Measurements from ENCODE around the gene FGD5.

FGD5 gene

GRCh38 chr3:14818804-14819500 is at the start of gene FGD5:
FGD5 (plus strand) TSS chr3:14818962; CDS start chr3:14819072, 110 bp downstream.
- H3K9me3 ChIP-seq (ENCODE audit: insufficient read depth, low read depth, low read length): no peaks in the 10 kb centered on the region
- no peak within 1 kb of the TSS for H3K27ac ChIP-seq (ENCODE audit: low read length)
- H3K36me3 ChIP-seq (ENCODE audit: insufficient read depth, low read depth, low read length): no peaks in the 10 kb centered on the region
- H3K27me3 ChIP-seq (ENCODE audit: insufficient read depth, low read length): no peaks in the 10 kb centered on the region
- H3K9ac ChIP-seq (ENCODE audit: low read depth, low read length): no peak within 1 kb of the TSS
- peaks cover 22% of the 10 kb centered on the region for H3K4me1 ChIP-seq (ENCODE audit: insufficient read depth, low read length)
- H3K4me3 ChIP-seq (ENCODE audit: low read length): no peak within 1 kb of the TSS

- H3K4me1 ChIP-seq (ENCODE audit: insufficient read depth, low read length): peaks cover 14% of the 10 kb centered on the region; the same call in 1 of the 2 replicates
- no peak overlapping the region for H3K27ac ChIP-seq (ENCODE audit: low read length)
- no peaks in the 10 kb centered on the region for H3K9me3 ChIP-seq (ENCODE audit: insufficient read depth, low read depth, low read length)
- H3K27me3 ChIP-seq (ENCODE audit: insufficient read depth, low read length): no peaks in the 10 kb centered on the region
- no peaks in the 10 kb centered on the region for H3K36me3 ChIP-seq (ENCODE audit: insufficient read depth, low read depth, low read length)
- no peak overlapping the region for H3K9ac ChIP-seq (ENCODE audit: low read depth, low read length)
- no peak overlapping the region for H3K4me3 ChIP-seq (ENCODE audit: low read length)
Measured at GRCh38 chr3:14769544-14770325, 49.0 kb upstream of the FGD5 start.

- Histone ChIP-seq H3K9ac (ENCODE audit: low read depth, low read length) (no peak overlapping the region), H3K9me3 (ENCODE audit: insufficient read depth, low read depth, low read length) (no peaks in the 10 kb centered on the region), H3K36me3 (ENCODE audit: insufficient read depth, low read depth, low read length) (no peaks in the 10 kb centered on the region), H3K4me3 (ENCODE audit: low read length) (no peak overlapping the region), H3K4me1 (ENCODE audit: insufficient read depth, low read length) (peaks cover 14% of the 10 kb centered on the region; the same call in 1 of the 2 replicates), H3K27ac (ENCODE audit: low read length) (no peak overlapping the region), H3K27me3 (ENCODE audit: insufficient read depth, low read length) (no peaks in the 10 kb centered on the region)
Measured at GRCh38 chr3:14770591-14770990, 48.2 kb upstream of the FGD5 start.

GRCh38 chr3:14771593-14772497 is 46.9 kb upstream of the FGD5 start:
- no peak overlapping the region for H3K9ac ChIP-seq (ENCODE audit: low read depth, low read length)
- no peaks in the 10 kb centered on the region for H3K9me3 ChIP-seq (ENCODE audit: insufficient read depth, low read depth, low read length)
- peaks cover 14% of the 10 kb centered on the region; the same call in 1 of the 2 replicates for H3K4me1 ChIP-seq (ENCODE audit: insufficient read depth, low read length)
- H3K27ac ChIP-seq (ENCODE audit: low read length): no peak overlapping the region
- H3K27me3 ChIP-seq (ENCODE audit: insufficient read depth, low read length): no peaks in the 10 kb centered on the region
- no peaks in the 10 kb centered on the region for H3K36me3 ChIP-seq (ENCODE audit: insufficient read depth, low read depth, low read length)
- H3K4me3 ChIP-seq (ENCODE audit: low read length): no peak overlapping the region

- no peaks in the 10 kb centered on the region for H3K27me3 ChIP-seq (ENCODE audit: insufficient read depth, low read length)
- H3K4me1 ChIP-seq (ENCODE audit: insufficient read depth, low read length): peaks cover 14% of the 10 kb centered on the region; the same call in 1 of the 2 replicates
Measured at GRCh38 chr3:14772533-14773138, 46.1 kb upstream of the FGD5 start.

GRCh38 chr3:14773281-14773680 is 45.5 kb upstream of the FGD5 start:
- no peaks in the 10 kb centered on the region for H3K27me3 ChIP-seq (ENCODE audit: insufficient read depth, low read length)
- H3K36me3 ChIP-seq (ENCODE audit: insufficient read depth, low read depth, low read length): no peaks in the 10 kb centered on the region
- H3K4me3 ChIP-seq (ENCODE audit: low read length): no peak overlapping the region
- H3K9ac ChIP-seq (ENCODE audit: low read depth, low read length): peak overlapping the region; percentile 52; the same call in 1 of the 2 replicates
- H3K9me3 ChIP-seq (ENCODE audit: insufficient read depth, low read depth, low read length): no peaks in the 10 kb centered on the region
- peaks cover 14% of the 10 kb centered on the region; the same call in 1 of the 2 replicates for H3K4me1 ChIP-seq (ENCODE audit: insufficient read depth, low read length)
- H3K27ac ChIP-seq (ENCODE audit: low read length): peak overlapping the region; percentile 79

More at GRCh38 chr3:14772533-14773138, 46.1 kb upstream of the FGD5 start:
- H3K9me3 ChIP-seq (ENCODE audit: insufficient read depth, low read depth, low read length): no peaks in the 10 kb centered on the region
- peak overlapping the region; percentile 52; the same call in 1 of the 2 replicates for H3K9ac ChIP-seq (ENCODE audit: low read depth, low read length)
- H3K36me3 ChIP-seq (ENCODE audit: insufficient read depth, low read depth, low read length): no peaks in the 10 kb centered on the region
- no peak overlapping the region for H3K4me3 ChIP-seq (ENCODE audit: low read length)
- peak overlapping the region; percentile 79 for H3K27ac ChIP-seq (ENCODE audit: low read length)

- no peak overlapping the region for H3K27ac ChIP-seq (ENCODE audit: low read length)
- no peak overlapping the region for H3K4me3 ChIP-seq (ENCODE audit: low read length)
- H3K4me1 ChIP-seq (ENCODE audit: insufficient read depth, low read length): peaks cover 14% of the 10 kb centered on the region; the same call in 1 of the 2 replicates
- no peaks in the 10 kb centered on the region for H3K27me3 ChIP-seq (ENCODE audit: insufficient read depth, low read length)
- 0 out of 2 replicates have a peak, but pooled peaks cover under 1% of the 10 kb centered on the region for H3K9me3 ChIP-seq (ENCODE audit: insufficient read depth, low read depth, low read length)
- H3K36me3 ChIP-seq (ENCODE audit: insufficient read depth, low read depth, low read length): no peaks in the 10 kb centered on the region
- H3K9ac ChIP-seq (ENCODE audit: low read depth, low read length): peak overlapping the region; percentile 12; the same call in 1 of the 2 replicates
Measured at GRCh38 chr3:14773691-14774128, 45.1 kb upstream of the FGD5 start.

- no peaks in the 10 kb centered on the region for H3K27me3 ChIP-seq (ENCODE audit: insufficient read depth, low read length)
- H3K4me3 ChIP-seq (ENCODE audit: low read length): no peak overlapping the region
- H3K27ac ChIP-seq (ENCODE audit: low read length): no peak overlapping the region
- no peaks in the 10 kb centered on the region for H3K36me3 ChIP-seq (ENCODE audit: insufficient read depth, low read depth, low read length)
- H3K9me3 ChIP-seq (ENCODE audit: insufficient read depth, low read depth, low read length): 0 out of 2 replicates have a peak, but pooled peaks cover 5% of the 10 kb centered on the region
- peaks cover 14% of the 10 kb centered on the region; the same call in 1 of the 2 replicates for H3K4me1 ChIP-seq (ENCODE audit: insufficient read depth, low read length)
- no peak overlapping the region for H3K9ac ChIP-seq (ENCODE audit: low read depth, low read length)
Measured at GRCh38 chr3:14774431-14774830, 44.3 kb upstream of the FGD5 start.

- peaks cover 14% of the 10 kb centered on the region; the same call in 1 of the 2 replicates for H3K4me1 ChIP-seq (ENCODE audit: insufficient read depth, low read length)
- 0 out of 2 replicates have a peak, but pooled peaks cover 5% of the 10 kb centered on the region for H3K9me3 ChIP-seq (ENCODE audit: insufficient read depth, low read depth, low read length)
- no peak overlapping the region for H3K4me3 ChIP-seq (ENCODE audit: low read length)
- no peak overlapping the region for H3K9ac ChIP-seq (ENCODE audit: low read depth, low read length)
- H3K27me3 ChIP-seq (ENCODE audit: insufficient read depth, low read length): no peaks in the 10 kb centered on the region
- no peaks in the 10 kb centered on the region for H3K36me3 ChIP-seq (ENCODE audit: insufficient read depth, low read depth, low read length)
- H3K27ac ChIP-seq (ENCODE audit: low read length): no peak overlapping the region
Measured at GRCh38 chr3:14775011-14775410, 43.8 kb upstream of the FGD5 start.

GRCh38 chr3:14775563-14775962 is 43.2 kb upstream of the FGD5 start:
- 0 out of 2 replicates have a peak, but pooled peaks cover 5% of the 10 kb centered on the region for H3K9me3 ChIP-seq (ENCODE audit: insufficient read depth, low read depth, low read length)
- peaks cover 14% of the 10 kb centered on the region; the same call in 1 of the 2 replicates for H3K4me1 ChIP-seq (ENCODE audit: insufficient read depth, low read length)
- H3K27me3 ChIP-seq (ENCODE audit: insufficient read depth, low read length): no peaks in the 10 kb centered on the region
- no peaks in the 10 kb centered on the region for H3K36me3 ChIP-seq (ENCODE audit: insufficient read depth, low read depth, low read length)
- H3K9ac ChIP-seq (ENCODE audit: low read depth, low read length): no peak overlapping the region
- no peak overlapping the region for H3K4me3 ChIP-seq (ENCODE audit: low read length)
- H3K27ac ChIP-seq (ENCODE audit: low read length): no peak overlapping the region
